Ammon's horn (tissue), 1 donor: ENCODE results near the gene PACRG.

Experiments
- DNase-seq: peaks from one replicate; pipeline ENCODE4 v3.0.0-alpha.2; 2016; ENCODE audit warnings: low spot score

Gene PACRG

DNA sequence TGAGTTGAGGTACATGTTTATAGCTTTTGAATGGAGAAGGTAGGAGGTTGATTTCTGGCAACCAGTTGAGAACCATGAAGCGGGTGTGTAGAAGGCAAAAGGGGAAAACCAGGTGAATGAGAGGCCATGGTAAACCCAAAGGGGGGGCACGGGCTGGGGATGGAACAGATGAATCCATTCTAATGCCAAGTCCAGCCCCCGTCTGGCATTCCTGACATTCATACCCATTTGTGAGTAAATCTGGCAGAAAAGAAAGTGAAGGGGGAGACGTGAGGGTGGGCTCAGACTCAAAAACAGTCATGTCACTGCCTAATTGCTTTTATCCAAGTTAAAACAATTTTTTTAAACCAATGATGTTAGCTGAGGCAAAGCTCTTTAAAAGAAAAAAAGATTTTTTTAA is 513.9 kb downstream of the PACRG start:
- no peak for DNase-seq

DNA sequence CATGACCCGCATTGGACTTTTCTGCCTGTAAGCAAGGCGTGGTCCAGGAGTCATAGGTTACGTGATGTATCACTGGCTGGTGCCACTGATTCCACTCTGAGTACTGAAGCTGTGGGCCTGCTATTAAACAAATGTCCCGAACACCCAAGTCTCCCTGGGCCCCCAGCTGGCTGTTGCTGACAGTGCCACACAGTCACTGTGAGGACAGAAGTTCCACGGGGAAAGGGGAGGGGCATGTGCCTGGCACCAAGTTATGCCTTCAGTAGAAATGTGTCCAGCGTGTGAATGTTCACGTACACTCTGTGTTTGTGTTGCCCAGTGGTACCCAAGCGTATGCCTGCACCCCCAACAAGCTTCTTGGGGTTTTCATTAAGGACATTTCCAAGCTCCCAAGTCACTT is 515.3 kb downstream of the PACRG start:
- DNase-seq = peak; percentile 95

DNA sequence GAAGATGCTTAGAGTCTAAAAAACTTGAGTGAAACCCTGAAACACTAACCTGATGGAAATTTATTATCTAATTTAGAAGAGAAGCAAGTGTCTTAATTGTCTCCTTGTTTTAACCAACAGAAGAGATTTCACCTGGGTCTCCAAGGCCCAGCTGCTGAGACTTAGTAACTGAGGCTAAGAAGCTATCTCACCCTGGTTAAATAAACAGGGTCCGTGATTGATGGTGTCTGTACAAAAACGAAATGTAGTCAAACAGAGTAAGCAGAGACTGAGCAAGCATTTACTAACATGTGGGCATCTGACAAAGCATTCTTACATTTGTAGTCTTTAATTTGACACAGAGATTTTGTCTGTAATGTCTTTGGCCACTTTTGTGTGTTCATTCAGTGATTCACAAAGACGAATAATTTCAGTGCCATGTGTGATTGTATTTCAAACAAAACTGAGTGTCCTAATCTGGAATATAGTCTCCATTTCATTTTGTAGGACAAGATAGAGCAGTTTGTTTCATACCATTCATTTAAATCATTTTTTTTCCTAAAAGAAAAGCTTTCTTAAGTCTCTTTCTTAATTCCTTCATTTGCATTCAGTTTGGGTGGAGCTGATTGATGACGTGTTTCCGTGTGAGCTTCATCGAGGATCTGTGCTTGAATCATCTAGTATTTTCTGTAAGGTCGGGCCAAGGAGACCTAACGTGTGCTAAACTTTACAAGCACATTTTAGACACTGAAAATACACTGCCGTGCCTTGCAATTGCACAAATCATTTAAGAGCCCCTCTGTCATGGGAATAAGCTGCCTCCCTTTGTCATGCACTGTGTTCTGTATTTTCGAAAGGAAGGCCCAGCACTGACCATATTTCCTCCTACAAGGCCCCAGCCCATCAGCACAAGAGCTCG is 516.2 kb downstream of the PACRG start:
- no peak for DNase-seq

- DNase-seq = peak; percentile 90
Observed at GRCh38 chr6:163248051-163248450, 520.3 kb downstream of the PACRG start.

DNA sequence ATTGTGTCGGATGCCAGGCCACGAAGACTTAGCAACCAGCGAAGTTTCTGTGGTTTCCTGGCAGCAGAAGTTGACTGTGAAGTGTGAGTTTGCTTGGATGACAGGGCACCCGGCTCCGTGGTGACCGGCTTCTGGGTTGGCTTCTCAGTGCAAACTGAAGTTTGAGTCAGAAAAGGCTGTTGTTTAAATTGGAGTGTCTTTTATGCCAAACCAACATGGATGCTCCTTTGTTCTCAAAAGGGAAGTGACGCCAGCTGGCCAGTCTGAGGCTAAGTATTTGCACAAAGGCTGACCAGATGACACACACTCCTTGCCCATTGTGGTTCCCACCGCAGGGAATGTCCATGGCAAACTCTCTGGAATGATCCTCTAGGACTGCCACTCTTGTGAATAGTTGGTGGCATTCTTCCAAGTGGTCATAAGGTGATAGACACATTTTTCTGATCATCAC is 521.9 kb downstream of the PACRG start:
- DNase-seq = peak; percentile 83

DNA sequence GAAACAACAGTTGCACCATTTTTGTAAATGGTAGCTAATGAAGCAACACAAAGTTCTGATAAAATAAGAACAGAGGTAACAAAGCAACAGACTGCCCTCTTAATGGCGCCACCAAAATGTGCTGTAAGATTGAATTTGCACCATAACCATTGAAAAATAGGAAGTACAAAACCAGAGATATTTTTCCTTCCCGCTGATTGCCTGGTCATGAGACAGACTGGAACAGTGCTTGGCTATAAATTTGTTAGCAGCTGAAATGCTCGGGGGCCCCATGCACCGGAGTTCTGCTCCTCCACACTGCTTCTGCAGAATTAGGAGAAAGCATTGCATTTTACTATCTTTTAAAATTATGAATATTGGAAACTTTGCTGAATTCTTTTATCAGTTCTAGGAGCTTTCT is 522.3 kb downstream of the PACRG start:
- no peak for DNase-seq

- DNase-seq = no peak
Observed at GRCh38 chr6:163252061-163252591, 524.4 kb downstream of the PACRG start.

DNA sequence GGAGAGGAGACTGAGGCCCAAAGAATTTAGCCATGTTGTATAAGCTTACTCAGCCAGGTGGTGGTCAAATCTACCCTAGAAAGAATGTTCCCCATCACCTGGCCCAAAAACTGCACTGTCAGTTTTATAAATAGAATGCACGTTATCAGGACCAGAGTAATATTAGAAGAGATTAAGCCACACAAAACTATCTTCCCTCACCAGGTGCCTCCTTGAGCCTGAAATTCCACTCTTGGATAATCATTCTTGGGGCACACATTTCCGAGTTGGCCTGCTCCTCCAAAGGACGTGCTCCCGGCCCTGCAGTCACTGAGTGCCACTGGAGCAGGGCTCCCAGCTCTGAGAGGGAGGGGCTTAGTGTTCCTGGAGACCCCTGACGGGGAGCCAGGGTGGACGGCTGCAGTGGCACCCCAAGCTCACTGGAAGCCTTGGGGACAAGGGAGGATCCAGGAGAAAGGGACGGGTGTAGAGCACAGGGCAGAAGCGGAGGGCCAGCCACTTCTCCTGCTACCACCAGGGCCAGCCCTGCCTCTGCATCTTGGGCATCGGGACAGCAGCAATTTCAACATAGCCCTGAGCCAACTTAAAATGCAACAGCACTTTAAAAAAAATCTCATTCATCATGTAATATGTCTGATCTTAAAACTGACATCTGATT is 525.9 kb downstream of the PACRG start:
- peak; percentile 57 for DNase-seq

- peak; percentile 87 for DNase-seq
Observed at GRCh38 chr6:163254341-163254835, 526.6 kb downstream of the PACRG start.

DNA sequence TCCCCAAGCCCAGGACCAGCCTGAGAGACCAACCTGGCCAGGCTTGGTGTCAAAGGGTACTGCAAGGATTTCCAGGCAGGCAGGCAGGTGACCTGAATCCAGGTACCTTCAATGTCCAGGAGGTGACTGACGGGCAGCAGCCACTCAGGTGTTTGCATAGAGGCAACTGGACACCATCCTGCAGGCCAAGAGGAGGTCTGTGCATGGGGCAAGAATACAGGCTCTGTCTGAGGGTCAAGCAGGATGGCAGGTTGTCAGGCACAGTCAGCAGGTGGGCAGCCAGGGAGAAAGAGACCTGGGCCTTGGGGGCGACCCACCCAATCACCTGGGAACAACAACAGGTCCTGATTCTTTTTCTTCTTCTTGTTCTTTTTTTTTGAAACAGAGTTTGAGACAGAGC is 527.5 kb downstream of the PACRG start:
- no peak for DNase-seq

DNA sequence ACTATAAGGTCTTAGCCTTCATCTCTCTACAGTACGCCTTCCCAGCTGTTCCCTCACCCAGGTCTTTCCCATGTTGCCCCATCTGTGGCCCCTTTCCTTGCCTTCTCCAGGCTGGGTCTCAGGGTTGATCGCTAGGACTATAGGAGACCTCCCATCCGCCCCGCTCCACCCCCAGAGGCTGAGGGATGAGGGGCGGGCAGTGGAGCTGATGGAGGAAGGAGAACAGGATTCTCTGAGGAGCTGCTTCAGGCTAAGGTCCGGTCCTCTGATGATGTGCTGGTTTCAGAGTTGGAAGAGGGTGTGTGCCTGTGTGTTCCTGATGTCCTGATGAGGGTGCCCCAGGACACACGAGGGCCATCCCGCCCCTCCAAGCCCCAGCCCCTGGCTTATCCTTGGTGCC is 531.9 kb downstream of the PACRG start:
- DNase-seq = no peak

DNA sequence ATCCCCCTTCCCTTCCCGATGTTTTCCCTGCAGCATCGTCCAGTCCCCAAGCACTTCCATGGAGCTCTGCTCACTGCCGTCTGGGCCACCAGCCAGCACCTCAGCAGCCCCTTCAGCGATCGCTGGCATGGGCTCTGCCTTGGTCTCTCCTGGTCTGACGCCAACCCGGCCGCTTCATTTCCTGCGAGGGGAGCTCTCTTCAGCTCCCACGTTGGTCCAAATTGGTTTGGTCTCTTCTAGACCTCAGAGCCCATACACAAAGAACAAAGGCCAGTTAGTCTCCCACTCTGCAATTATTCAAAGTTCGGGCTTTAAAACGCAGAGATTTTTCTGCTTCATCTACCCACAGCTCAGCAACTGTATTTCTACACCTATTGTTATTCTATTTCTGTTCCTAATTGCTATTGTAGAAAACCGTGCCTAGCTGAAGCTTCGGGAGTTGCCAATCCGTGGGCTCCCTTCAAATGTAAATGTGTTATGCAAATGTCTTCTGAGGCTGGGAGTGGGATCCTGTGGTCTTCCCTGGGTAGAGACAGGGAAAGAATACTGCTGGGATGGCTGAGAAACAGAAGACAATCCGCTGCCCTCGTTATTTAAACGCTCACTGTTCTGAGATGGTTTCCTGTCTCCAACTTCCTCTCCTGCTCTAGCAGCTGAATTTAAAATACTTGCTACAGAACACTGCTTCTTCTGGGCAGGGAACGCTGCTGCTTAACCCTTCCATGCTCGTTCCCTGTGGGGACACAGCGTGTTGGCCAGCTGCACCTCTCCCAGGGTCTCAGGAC is 532.5 kb downstream of the PACRG start:
- peak; percentile 86 for DNase-seq

DNA sequence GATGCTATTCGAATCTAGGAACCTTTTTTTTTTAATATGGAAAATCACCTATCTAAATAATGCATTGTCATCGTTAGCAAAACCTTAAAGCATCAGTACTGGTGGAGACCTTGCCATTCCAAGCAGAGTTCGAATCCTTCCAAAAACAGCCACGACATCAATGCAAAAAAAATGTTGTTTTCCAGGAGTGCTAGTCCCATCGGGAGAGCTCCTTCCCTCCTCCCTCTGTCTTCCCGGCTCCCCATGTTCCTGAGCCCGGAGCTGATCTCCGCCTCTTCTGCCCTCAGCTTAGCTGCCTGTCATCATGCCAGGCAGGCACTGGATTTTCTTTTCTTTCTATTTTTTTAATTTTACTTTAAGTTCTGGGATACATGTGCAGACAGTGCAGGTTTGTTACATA is 533.1 kb downstream of the PACRG start:
- peak; percentile 59 for DNase-seq

DNA sequence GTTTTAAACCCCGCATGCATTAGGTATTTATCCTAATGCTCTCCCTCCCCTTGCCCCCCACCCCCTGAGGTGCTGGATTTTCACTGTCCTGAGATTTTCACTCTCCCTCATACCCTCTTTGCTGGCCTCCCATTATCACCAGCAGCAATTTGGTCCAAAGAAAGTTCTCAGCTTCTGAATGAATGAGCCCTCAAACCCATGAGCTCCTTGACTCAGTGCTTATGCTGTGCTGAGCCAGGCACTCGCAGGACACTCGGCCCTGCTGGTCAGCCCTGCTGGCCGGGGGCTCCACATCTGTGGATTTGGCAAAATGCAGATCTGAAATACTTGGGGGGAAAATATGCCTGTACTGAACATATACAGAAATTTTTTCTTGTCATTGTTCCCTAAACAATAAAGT is 533.6 kb downstream of the PACRG start:
- no peak for DNase-seq

- DNase-seq = no peak
Observed at GRCh38 chr6:163262080-163262479, 534.3 kb downstream of the PACRG start.

GRCh38 chr6:163263196-163263595 is 535.4 kb downstream of the PACRG start:
- peak; percentile 91 for DNase-seq

GRCh38 chr6:163263998-163264661 is 536.4 kb downstream of the PACRG start:
- peak; percentile 74 for DNase-seq

GRCh38 chr6:163264662-163265035 is 536.9 kb downstream of the PACRG start:
- no peak for DNase-seq

- DNase-seq = no peak
Observed at GRCh38 chr6:163281634-163282033, 553.9 kb downstream of the PACRG start.

DNA sequence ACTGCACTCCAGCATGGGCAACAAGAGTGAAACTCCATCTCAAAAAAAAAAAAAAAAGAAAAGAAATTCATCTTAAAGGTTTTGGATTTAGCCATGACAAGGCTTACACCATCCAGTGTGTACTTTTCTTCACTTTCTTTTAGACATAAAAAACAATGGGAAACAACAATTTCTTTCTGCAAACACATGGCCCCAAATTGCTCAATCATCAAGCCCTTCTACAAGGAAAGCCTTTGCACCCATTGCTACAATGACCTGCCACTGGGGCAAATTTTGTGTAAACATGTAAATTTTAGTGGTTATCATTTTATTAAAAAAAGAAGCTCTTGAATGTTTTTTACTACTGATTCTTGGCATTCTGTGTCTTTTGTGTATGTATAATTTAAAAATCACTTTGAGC is 554.9 kb downstream of the PACRG start:
- no peak for DNase-seq

DNA sequence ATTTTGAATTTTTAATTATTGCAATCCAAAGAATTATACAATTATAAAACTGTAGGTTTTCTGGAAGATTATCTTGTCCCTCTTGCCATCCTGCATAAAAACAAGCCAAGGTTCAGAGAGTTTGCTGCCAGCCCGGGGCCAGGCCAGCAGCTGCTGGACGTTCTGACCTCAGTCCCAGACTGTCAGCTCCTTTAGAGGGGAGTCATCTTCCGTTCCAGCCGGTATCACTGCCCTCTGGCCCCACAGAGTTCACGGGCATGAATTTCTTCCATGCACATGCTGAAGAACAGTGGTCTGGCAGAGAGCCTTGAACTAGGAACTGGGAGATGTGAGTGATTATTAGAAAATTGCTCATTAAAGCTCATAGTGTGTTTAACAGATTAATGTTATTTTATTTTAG is 556.4 kb downstream of the PACRG start:
- DNase-seq = no peak

DNA sequence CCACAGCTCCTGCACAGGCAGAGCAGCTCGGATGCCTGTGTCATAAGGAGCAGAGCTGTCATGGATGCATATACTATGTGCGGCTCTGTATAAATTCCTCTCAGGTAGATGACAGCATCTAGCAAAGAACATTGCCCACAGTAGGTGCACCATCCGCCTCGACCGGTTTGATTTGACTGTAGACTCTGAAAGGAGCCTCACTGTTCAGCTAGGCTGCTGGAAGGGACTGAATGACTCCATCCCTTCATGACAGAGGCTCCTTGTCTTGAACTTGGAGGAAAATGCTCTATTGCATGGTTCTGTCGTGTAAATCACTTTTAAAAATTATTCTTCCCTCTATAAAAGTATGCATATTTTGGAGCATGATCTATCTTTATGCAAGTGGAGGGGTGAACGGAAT is 557.9 kb downstream of the PACRG start:
- DNase-seq = peak; percentile 68
